Globus pallidus (tissue), 1 donor: ENCODE results near the gene GSPT1.

Source experiments
- DNase-seq: peaks from one replicate; pipeline ENCODE4 v3.0.0-alpha.2; 2015; ENCODE audit warnings: low spot score

Gene GSPT1

DNA sequence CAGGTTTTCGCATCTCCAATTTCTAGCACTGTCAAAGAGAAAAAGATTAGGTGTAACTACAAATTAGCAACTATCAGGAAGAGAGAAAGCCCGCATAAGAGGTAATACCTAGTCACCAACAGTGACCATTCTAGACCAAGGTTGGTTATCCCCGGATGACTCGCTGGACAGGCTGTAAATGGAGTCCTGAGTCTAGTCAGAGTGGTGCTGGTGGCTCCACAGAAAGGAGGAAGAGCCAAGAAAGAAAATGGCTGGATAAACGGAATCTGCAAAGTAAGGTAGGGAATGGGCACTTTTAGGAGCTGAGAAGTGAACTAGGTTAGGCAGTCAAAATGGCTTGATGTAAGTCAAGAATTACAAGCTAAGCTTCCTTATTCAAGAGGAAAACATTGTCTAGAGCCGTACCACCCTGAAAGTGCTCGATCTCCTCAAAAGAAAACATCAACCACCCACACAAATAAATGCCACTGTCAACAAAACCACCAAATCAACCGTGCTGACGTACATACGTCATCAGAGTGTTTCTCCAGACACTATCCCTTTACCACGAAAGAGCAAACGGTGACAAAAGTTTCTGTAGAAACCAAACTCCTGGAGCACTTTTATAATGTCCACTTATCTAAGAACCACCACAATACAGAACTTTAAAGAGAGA is 2.2 kb downstream of the GSPT1 start:
- DNase-seq: no peak

DNA sequence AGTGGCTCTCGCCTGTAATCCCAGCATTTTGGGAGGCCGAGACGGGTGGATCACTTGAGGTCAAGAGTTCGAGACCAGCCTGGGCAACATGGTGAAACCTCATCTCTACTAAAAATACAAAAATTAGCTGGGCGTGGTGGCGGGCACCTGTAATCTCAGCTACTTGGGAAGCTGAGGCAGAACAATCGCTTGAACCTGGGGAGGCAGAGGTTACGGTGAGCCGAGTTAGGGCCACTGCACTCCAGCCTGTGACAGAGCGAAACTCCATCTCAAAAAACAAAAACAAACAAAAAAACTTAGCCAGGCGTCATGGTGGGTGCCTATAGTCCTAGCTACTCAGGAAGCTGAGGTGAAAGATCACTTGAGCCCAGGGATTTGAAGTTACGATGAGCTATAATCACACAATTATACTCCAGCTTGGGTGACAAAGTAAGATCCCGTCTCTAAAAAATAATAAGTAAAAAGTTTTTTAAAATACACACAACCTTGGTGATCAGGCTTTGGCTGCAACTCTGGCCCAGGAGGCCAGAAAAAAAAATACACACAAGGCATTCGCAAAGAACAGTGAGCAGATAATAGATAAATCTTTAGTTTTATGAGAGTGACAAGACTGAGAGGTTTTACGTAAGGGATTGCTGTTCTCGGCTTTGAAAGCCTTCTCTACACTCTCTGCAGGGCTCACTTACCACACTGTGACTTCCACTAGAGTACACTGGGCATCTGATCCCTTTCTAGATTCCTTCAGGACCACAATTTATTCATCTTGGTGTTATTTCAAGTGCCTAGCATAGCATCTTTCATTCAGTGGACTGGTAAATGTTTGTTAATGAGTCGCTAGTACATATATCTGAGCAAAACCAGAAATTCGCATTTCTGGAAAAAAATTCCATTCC is 5.9 kb downstream of the GSPT1 start:
- no peak for DNase-seq

DNA sequence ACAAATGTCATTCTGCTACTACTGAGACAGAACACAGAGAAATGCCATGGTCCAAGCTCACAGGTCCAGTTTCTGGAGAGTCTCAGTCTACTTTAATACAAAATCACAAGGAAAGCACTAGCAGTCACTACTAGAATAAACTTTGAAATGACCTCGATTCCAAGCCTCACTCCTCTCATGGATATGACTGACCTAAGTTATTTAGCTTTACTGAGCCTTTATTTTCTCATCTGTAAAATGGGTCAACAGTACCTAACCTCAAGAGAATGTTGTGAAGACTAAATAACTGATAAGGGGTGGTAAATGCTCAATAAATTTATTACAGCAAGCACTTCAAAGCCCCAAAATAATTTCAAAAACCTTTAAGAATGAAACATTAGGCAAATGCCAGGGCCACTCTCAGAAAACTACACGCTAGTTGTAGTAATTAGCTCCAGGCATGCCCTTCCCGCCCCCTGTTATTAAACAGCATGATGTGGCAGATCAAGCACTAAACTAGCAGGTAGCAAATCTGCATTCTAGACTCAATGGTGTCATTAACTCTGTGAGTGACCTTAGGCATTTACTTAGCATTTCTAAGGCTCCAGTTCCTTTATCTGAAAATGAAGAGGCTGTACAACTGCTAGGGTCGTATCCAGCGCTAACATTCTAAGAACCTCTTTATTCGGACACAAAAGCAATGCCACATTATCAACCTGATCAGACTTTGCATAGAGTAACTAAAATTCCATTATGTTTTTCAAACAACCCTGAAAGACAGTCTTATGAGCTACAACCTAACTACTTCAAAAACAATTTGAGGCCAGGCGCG is 8.4 kb downstream of the GSPT1 start:
- DNase-seq: no peak

DNA sequence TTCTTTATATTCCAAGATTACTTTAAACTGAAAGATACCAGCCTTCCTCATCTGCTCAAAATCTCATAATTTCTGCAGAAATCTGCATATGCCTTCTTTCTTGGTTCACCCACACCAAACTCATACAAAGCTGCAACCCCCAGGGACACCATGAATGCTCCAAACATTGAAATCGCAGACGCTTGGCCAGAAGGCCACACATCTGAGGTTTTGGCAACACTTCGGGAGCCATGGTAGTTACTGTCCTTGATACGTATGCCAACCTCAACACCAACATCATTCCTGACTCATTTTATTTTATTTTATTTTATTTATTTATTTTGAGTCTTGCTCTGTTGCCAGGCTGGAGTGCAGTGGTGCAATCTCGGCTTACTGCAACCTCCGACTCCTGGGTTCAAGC is 11.8 kb downstream of the GSPT1 start:
- no peak for DNase-seq

DNA sequence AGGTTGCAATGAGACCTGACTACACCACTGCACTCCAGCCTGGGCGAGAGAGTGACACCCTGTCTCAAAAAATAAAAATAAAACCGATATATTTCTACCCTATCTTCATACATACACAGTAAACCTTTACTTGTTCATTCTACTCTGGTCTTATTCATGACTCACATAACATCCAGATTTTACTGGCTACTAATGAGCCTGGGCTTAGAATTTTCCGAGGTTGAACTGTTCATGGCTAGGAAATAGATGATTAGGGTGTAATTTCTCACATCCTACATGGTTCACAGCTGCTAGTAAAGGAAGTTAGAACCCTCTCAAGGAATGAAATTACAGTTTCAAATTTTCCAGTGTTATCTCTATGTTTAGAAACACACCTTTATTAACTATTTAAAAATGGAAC is 14.7 kb downstream of the GSPT1 start:
- DNase-seq: no peak

DNA sequence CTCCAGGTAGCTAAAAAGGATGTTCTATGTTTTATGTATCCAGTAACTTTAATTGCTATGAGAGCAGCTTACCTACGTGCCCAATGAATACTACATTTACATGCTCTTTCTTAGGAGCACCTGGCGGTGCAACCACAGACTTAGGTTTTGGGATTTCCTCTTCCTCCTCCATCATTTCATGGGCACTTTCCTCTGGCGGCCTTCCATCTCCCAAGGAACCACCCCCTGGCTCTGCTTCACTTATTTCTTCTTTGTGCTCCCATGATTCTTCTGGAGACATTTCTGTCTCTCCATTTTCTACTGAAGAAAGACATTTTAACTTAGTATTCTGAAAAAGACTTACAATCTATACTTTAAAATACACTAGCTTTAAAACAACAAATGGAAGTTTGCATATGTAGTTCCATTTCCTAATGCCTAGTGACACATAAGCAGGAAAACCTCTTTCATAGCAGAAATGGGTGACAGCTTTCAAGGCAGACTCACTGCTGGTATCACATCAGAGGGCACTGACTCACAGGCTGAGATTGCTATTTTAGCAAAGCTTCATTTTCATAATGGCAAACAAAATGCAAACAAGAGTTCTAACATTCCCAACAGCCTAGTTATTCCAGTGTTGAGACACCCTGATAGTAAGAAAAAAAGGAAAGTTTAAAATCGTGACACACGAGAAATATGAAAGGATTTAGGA is 19.1 kb downstream of the GSPT1 start:
- DNase-seq: no peak

DNA sequence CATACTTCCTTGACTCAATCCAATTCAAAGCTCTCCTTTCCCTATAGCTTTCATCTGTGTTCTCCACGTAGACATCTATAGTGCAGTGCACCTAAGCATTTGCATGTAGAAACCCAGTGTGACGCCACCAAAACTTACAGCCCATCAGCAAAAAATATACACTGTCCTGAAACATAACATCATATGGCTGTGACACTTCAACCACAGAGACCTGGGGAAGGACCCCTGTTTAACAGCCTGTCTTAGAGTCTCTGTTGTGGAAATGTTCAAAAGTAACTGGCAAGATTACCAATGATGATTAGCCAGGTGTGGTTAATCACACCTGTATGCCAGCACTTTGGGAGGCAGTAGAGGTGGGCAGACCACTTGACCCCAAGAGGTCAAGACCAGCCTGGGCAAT is 22.2 kb downstream of the GSPT1 start:
- no peak for DNase-seq

DNA sequence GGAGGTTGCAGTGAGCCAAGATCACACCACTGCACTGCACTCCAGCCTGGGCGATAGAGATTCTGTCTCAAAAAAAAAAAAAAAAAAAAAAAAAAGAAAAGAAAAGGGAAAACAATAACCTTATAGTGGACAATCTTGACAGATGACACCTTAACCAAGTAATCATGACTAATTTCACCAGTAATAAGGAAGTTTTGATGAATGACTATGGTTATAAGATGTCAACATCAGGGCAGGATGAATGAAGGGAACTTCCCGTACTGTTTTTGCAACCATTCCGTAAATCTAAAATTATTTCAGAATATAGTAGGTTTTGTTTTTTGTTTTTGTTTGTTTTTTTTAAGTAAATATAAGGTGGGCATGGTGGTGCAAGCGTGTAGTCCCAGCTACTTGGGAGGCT is 23.0 kb downstream of the GSPT1 start:
- DNase-seq: no peak

DNA sequence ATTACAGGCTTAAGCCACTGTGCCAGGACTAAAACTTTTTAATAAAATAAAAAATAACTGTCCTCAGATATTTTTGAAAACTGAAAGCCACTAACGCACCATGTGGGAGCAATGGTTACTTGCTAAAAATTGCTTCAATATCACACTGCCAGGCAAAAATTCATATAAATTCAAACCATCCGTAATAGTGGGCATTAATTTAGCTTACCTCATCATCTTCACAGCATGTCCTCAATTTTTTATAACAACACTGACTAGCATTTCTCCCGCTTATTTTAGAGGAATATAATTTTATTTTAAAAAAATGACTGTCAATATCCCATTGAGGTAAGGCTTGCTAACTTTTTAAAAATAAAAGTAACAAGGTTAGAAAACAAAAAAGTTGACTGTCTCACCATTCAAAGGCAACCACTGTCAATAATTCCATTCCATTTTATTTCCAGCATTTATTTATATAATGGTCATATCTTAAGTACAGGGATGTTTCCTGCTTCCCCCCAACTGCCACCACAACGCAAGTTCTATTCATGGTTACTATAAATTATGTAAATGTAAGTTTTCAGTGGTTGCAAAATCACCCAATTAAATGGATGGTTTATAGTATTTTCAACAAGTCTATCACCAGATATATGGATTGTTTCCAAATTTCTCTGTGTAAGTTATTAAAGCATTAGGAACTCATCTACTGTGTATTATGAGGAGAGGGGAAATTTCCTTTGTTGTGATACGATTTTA is 25.4 kb downstream of the GSPT1 start:
- DNase-seq: no peak

DNA sequence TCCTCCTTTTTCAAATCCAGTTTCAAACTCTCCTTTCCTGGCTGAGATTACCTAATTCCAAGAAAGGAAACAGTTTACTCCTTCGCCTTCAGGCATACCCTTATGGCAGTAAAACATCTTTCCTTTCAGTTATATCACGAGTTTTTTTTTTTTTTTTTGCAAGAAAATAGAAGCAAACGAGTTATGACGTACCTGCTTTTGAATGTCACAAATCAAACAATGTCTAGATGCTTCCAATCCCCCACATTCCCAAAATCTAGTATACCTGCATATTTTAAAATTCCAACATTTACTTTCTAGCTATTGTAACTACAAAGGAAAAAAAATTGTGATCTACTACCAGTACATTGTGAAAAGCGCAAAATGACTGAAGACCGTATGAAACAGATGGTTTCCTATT is 28.9 kb downstream of the GSPT1 start:
- no peak for DNase-seq

DNA sequence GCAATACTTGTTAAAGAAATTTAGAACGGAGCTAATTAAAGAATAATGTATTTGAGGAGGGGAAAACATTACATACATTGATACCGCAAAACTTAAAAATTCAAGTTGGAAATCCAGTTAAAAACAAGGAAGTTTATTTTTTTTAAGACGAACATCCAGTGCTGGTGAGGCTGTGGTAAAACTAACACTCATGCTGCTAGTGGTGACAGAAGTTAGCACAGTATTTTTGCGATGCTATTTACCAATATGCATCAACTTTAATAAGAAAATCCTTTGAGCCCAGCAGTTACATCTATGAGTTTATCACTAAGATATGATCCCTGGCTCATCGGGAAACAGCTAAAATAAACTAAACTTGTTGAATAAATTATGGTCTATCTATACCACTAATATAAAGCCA is 31.7 kb downstream of the GSPT1 start:
- no peak for DNase-seq

DNA sequence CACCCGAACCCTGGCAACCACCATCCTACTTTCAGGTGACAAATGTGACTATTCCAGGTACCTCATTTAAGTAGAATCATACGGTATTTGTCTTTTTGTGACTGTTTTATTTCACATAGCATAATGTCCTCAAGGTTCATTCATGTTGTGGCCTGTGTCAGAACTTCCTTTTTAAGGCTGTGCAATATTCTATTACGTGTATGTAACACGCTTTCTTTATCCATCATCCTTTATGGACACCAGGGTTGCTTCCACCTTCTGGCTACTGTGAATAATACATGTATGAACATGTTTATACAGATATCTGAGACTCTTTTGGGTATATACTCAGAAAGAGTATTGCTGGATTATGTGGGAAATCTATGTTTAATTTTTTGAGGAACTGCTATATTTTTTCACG is 35.7 kb downstream of the GSPT1 start:
- no peak for DNase-seq

DNA sequence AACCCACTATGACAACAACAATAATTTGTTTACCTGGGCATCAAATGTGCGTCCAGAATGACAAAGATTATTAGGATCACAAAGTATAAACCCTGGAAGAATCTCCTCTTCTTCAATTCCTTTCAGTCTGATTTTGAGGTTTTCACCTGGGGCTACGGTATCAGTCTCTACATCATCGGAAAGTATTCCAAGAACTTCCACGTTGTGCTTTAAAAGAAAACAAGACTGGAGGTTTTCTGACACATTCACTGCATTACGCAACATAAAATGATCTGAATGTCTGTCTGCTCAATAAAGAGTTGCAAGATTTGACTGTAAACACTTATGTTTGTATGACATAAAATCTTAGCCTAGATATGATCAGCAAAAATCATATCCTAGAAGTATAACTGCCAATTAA is 38.4 kb downstream of the GSPT1 start:
- DNase-seq: no peak

DNA sequence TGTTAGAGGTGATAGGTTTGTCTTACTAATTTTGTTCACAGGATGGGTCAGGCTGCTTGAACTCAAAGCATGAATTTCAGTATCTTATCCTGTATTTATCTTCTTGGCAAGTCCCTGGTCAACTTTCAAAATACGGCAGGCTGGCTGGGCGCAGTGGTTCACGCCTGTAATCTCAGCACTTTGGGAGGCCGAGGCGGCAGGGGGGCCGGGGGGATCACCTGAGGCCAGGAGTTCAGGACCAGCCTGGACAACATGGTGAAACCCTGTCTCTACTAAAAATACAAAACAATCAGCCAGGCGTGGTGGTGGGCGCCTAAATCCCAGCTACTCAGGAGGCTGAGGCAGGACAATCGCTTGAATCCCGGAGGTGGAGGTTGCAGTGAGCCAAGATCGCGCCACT is 39.5 kb downstream of the GSPT1 start:
- no peak for DNase-seq

DNA sequence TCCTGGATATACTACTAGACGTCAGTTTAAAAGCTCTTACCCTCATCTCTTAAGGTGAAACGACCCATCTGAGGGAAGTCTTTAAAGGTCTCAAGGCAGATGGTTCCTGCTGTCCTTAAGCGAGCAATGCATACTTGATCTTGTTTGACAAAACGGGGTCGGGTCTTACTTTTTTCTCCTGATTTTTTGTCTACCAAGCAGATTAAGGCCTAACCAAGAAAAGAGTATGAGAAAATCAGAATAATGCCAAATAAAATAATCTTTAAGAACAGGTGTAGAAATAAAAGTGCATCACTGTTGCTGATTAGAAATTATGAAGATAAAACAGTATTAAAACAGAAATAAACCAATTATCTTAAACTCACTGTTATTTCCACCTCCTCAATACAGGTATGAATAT is 40.0 kb downstream of the GSPT1 start:
- DNase-seq: no peak

DNA sequence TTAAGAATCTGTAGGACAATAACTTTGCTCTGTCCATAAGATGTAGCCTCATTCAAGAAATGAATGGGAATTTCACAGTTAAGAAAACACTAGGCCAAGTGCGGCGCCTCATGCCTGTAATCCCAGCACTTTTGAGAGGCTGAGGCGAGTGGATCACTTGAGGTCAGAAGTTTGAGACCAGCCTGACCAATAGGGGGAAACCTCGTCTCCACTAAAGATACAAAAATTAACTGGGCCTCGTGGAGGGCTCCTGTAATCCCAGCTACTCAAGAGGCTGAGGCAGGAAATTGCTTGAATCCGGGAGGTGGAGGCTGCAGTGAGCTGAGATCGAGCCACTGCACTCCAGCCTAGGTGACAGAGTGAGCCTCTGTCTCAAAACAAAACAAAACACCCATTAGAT is 44.6 kb downstream of the GSPT1 start:
- DNase-seq: no peak

DNA sequence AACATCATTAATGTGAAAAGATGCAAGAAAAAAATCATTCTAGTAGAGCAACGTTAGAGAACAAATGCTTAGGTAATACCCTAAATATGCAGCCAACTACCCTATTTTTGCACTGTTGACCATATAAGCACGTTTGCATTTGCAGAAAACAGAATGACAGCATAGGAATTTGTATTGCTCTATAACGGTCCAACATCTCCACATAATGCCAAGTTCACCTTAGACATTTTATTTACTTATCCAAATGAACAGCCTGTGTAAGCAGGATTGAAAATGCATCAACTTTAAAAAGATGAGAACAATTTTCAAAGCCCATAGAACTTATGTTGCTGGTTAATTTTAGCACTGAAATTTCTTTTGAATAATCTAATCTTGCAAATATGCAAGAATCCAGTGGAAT is 45.4 kb downstream of the GSPT1 start:
- DNase-seq: no peak

DNA sequence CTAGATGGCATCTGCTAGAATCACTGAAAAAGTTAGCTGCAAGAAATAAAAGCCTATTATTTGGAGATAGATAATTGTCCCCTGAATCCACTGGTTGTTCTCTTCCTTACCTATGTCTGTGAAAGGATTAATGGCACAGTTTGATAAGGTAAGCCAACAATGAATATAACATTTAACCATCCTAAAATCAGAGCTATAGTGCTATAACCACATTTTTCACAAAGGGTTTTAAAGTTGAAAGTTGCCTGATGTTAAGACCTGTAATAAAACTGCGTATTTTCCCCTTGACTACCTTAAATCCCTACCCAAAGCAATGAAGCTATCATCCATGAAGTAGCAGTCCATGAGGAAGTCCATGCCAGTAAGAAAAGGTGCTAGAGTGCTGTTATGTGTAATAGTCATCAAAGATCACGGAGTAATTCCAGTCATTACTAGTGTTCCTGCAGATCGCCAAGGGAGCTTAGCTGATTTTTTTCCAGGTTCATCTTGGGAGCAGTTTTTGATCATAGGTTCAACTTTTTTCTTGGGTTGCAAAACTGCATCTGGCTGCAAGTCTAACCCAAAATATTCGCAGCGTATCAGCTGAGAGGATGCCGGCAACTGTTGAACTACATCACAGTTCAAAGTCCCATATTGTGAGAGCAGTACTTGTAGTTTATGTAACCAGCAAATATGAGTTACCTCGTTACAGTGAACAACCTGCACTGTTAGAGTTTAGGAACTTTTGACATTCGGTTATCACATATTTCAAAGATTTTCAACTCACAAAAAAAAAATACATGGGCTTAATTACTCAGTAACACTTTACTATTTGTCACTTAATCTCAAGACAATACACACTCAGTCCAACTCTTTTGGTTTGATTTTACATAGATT is 46.2 kb downstream of the GSPT1 start:
- no peak for DNase-seq

DNA sequence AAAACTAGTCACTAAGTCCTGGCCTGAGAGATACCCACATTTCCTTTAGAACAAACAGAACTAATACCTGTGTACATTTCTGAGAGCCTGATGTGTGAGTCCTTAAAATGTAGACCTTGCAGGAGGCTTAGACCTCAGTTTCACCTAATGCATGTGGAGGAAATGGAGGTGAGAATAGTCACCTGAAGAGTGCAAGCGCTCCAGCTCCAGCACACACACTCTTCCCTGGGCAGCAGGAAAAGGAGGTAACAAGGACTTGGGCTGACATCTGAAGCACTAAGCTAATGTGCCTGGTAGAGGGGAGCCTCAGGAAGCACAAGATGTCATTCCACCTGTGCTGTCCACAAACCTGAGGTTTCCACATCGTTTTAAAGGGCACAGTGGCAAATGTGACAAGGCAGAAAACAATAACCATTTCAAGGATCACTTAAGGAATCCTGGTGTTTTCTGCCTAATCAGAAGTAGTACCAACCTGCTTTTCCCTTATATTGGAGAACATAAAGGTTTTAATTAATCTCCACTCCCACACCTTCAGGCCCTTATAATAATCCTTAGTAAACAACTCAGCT is 47.3 kb downstream of the GSPT1 start:
- no peak for DNase-seq

DNA sequence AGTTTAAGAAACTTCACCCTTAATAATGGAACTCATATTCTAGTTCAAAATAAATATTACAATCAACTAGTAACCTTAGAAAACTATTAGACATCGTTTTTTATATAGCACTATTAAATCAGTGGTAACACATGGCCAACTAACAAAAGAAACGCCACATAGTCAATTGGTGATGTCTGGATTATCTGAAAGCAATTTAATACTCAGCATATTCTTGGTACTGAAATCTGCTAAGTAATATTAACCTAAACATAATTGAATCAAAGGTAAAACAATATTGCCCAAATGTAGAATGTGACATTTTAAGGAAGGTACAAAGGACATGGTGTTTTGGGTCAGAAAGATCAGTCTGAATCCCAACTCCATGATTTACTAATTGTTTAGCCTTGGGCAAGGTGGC is 53.3 kb downstream of the GSPT1 start:
- DNase-seq: no peak
